Esophagus muscularis mucosa (tissue), 4 donors: Measurements from ENCODE around the gene LGALS1.

Experiments used
- CTCF ChIP-seq, 3 experiments: fragments of 200-600 bp in 2 of 3; fragments of 450-650 bp in 1 of 3; sonication (generic) in 2 of 3; IDR thresholded peaks; one replicate each; pipeline ENCODE4 v1.5.1; 2017 to 2019; ENCODE audit warnings: antibody characterized with exemption in 3 of 3, mild to moderate bottlenecking in 2 of 3, moderate library complexity in 1 of 3
- EP300 ChIP-seq: sonication (generic); formaldehyde crosslinking; IDR thresholded peaks from one replicate; pipeline ENCODE4 v1.6.1; 2017; ENCODE audit warnings: antibody characterized with exemption
- POLR2A ChIP-seq: fragments of 450-650 bp; IDR thresholded peaks from one replicate; pipeline ENCODE4 v1.6.1; 2017; ENCODE audit warnings: antibody characterized with exemption, moderate library complexity, mild to moderate bottlenecking, low read depth
- POLR2AphosphoS5 ChIP-seq, 2 donors: sonication (generic); formaldehyde crosslinking; IDR thresholded peaks; one replicate each; pipeline ENCODE4 v1.6.1; 2017; ENCODE audit warnings: antibody characterized with exemption in 2 of 2

GRCh38 chr22:37669586-37669985, 5.8 kb upstream of the LGALS1 start:
- TF ChIP-seq POLR2A (no peak), CTCF (IDR thresholded peaks at IDR 0.05) (no peak), POLR2AphosphoS5 (IDR thresholded peaks at IDR 0.05) (no peak), EP300 (no peak)
